Suprapubic skin (tissue), 4 donors: ENCODE measurements around the gene PGC. TPM values are rescaled to one million over a fixed set of nuclear protein-coding genes. Genes with fewer than 3 reads are reported as not detected.

ENCODE experiments used
- DNase-seq, 2 donors: peaks; one replicate each; pipeline ENCODE4 v3.0.0-alpha.2; 2019; ENCODE audit warnings: low spot score in 2 of 2
- H3K27ac ChIP-seq: fragments of 200-600 bp; sonication (generic); one replicate; pipeline ENCODE4 v1.5.1; 2019
- H3K27me3 ChIP-seq: fragments of 200-600 bp; sonication (generic); one replicate; pipeline ENCODE4 v1.5.1; 2019
- H3K36me3 ChIP-seq: fragments of 200-600 bp; sonication (generic); one replicate; pipeline ENCODE4 v1.5.1; 2019
- H3K4me1 ChIP-seq: fragments of 200-600 bp; sonication (generic); one replicate; pipeline ENCODE4 v1.5.1; 2019
- H3K4me3 ChIP-seq: fragments of 200-600 bp; sonication (generic); one replicate; pipeline ENCODE4 v1.5.1; 2019; ENCODE audit warnings: mild to moderate bottlenecking
- H3K9me3 ChIP-seq: fragments of 200-600 bp; sonication (generic); one replicate; pipeline ENCODE4 v1.5.1; 2019
- CTCF ChIP-seq, 2 donors: fragments of 200-600 bp in 1 of 2; fragments of 450-650 bp in 1 of 2; sonication (generic) in 1 of 2; IDR thresholded peaks; one replicate each; pipeline ENCODE4 v1.5.1; 2016 to 2019; ENCODE audit warnings: antibody characterized with exemption in 2 of 2, mild to moderate bottlenecking in 1 of 2, moderate library complexity in 1 of 2
- EP300 ChIP-seq: sonication (generic); formaldehyde crosslinking; IDR thresholded peaks from one replicate; pipeline ENCODE4 v1.6.1; 2017; ENCODE audit warnings: antibody characterized with exemption
- POLR2A ChIP-seq, 2 donors: fragments of 450-650 bp; IDR thresholded peaks; one replicate each; pipeline ENCODE4 v1.6.1; 2017; ENCODE audit warnings: antibody characterized with exemption in 2 of 2, mild to moderate bottlenecking in 2 of 2, moderate library complexity in 2 of 2
- POLR2AphosphoS5 ChIP-seq, 3 donors: sonication (generic); formaldehyde crosslinking; IDR thresholded peaks; one replicate each; pipeline ENCODE4 v1.6.1; 2017; ENCODE audit warnings: antibody characterized with exemption in 3 of 3
- WGBS: methylation state at CpG from one replicate; pipeline ENCODE4 v1.1.5; 2018; 5-methylcytosine and 5-hydroxymethylcytosine counted together
- total RNA-seq, 4 donors: library from RNA; depleted of rRNA; stranded (reverse); fragments of >200 nt; gene quantifications; one replicate each; pipeline ENCODE4 v1.1.0, GENCODE V29; 2016

The PGC gene
- total RNA-seq, 4 donors from 2014 or later = not detected

DNA sequence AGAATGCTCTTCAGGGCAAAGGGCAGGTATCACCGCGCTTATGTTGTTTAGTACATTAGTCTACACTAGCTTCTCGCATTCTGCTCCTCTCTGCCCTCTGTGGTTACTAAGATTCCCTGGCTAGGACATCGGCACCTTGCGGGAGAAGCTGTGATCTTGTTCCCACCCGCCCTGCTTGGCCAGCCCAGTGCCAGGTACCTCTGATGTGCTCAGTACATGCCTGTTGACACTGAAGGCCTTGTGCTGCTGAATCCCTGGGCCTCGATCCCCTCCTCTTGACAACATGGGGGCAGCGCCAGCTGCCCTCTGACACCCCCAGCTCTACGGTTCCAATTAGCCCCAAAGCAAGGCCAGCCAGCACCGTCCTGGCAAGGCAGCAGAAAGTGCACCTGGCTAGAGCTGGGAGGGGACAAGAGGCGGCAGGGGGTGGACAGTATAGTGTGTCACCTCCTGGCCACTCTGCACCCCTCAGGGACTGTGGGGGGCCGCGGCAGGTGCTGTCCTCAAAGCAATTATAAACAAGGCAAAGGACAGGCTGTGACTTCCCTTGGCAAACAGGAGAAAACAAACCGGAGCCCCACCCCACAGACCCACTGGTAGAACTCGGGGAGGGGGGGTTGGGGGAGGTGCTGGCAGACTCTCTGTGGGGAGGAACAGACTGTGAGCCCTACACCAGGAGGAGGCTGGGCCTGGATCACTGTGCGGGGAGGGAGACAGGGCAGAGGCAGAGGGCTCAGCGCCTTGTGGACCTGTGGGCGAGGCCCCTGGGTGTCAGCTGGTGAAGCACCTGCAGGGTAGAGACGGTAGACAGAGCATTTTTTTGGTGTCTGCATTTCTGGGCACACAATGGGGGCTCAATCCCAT is 18.9 kb downstream of the PGC start:
- DNase-seq = peak in 1 of 2 donors; percentile 66
- H3K27ac ChIP-seq = peak overlapping the region; percentile 54
- WGBS = 64% methylated on average over 14 of the region's 19 CpGs
- no peak for TF ChIP-seq CTCF (IDR thresholded peaks at IDR 0.05)
- no peak for TF ChIP-seq POLR2A (IDR thresholded peaks at IDR 0.05)
- H3K4me3 ChIP-seq = no peak overlapping the region
- H3K9me3 ChIP-seq = no peaks in the 10 kb centered on the region
- H3K36me3 ChIP-seq = no peaks in the 10 kb centered on the region
- H3K27me3 ChIP-seq = no peaks in the 10 kb centered on the region
- H3K4me1 ChIP-seq = peaks cover 75% of the 10 kb centered on the region

DNA sequence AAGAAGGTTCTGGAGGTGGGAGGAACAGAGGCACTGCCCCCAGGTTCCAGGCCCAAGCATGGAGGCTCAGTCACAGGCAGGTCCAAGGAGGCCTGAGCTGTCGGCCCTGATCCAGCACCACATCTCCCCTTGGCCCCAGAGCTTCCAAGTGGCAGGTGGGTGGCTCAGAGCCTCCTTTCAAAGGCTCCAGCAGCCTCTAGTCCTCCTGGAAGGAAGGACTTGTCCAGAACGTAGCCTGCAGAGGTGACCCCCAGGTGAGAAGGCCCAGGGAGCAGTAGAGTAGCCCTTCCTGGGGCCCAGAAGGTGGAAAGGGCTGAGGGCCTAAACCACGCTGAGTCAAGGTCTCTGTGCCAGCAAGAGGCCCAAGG is 19.5 kb downstream of the PGC start:
- Histone ChIP-seq H3K36me3 (no peaks in the 10 kb centered on the region), H3K27ac (peak overlapping the region; percentile 54), H3K4me1 (peaks cover 75% of the 10 kb centered on the region), H3K4me3 (no peak overlapping the region), H3K27me3 (no peaks in the 10 kb centered on the region), H3K9me3 (no peaks in the 10 kb centered on the region)
- no peak for DNase-seq
- no peak for TF ChIP-seq POLR2A (IDR thresholded peaks at IDR 0.05)
- TF ChIP-seq CTCF (IDR thresholded peaks at IDR 0.05) = no peak
- TF ChIP-seq POLR2AphosphoS5 (IDR thresholded peaks at IDR 0.05) = no peak
- TF ChIP-seq EP300 = no peak
- no CpG with 5 or more reads among the region's 3 CpGs for WGBS

- DNase-seq = no peak
- H3K27me3 ChIP-seq = no peaks in the 10 kb centered on the region
- no peaks in the 10 kb centered on the region for H3K9me3 ChIP-seq
- 67% methylated on average over 7 of the region's 7 CpGs for WGBS
- no peak overlapping the region for H3K27ac ChIP-seq
- no peak for TF ChIP-seq EP300
- no peak for TF ChIP-seq POLR2A (IDR thresholded peaks at IDR 0.05)
- TF ChIP-seq CTCF (IDR thresholded peaks at IDR 0.05) = no peak
- no peak for TF ChIP-seq POLR2AphosphoS5 (IDR thresholded peaks at IDR 0.05)
- H3K36me3 ChIP-seq = no peaks in the 10 kb centered on the region
- H3K4me3 ChIP-seq = no peak overlapping the region
- H3K4me1 ChIP-seq = peaks cover 70% of the 10 kb centered on the region
Observed at GRCh38 chr6:41726876-41727275, 20.3 kb downstream of the PGC start.

DNA sequence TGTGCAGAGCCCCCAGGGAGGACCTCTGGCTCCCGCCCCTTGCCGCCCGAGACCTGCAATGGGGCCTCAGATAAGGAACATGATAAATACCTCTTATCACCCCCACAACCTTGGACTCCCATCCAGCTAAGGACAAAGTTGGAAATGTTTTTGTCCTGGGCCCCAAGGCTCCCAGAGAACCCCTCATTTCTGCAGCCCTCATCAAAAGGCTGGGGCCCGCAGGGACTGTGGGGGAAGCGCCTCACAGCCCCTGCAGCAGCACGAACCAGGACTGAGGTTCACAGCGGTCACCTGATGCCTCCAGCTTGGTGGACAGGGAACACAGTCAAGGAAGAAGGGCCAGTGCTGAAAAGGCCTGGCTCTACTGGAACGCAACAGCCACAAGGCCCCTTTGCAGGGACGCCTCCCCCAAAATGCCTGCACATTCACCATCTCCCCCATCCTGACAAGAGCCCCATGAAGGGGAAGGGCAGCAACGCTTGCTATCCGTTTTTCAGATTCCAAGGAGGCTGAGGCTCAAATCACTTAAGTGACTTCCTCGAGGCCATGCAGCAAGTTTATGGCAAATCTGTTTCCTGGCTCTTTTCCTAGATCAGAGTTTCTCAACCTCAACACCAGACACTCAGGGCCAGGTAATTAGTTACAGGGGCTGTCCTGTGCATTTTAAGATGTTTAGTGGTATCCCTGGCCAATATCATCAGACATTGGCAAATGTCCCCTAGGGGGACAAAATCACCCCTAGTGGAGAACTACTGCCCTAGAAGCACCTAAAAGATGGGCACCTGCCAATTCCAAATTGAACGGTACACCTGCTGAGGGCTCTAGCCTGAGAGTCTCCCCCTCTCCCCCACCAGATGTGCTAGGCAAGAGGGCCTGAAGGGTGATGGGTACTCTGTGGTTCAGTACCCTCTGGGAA is 22.4 kb downstream of the PGC start:
- Histone ChIP-seq H3K4me3 (no peak overlapping the region), H3K36me3 (no peaks in the 10 kb centered on the region), H3K4me1 (peaks cover 51% of the 10 kb centered on the region), H3K27ac (no peak overlapping the region), H3K9me3 (no peaks in the 10 kb centered on the region), H3K27me3 (no peaks in the 10 kb centered on the region)
- DNase-seq = no peak
- TF ChIP-seq POLR2A (IDR thresholded peaks at IDR 0.05) (no peak), POLR2AphosphoS5 (IDR thresholded peaks at IDR 0.05) (no peak), CTCF (IDR thresholded peaks at IDR 0.05) (no peak), EP300 (no peak)
- 66% methylated on average over 9 of the region's 13 CpGs for WGBS

- TF ChIP-seq CTCF (IDR thresholded peaks at IDR 0.05) (no peak), EP300 (no peak), POLR2A (IDR thresholded peaks at IDR 0.05) (no peak), POLR2AphosphoS5 (IDR thresholded peaks at IDR 0.05) (no peak)
- Histone ChIP-seq H3K36me3 (no peaks in the 10 kb centered on the region), H3K9me3 (no peaks in the 10 kb centered on the region), H3K27me3 (no peaks in the 10 kb centered on the region), H3K4me3 (no peak overlapping the region), H3K4me1 (peaks cover 51% of the 10 kb centered on the region), H3K27ac (no peak overlapping the region)
- DNase-seq = no peak
- WGBS = 80% methylated on average over 7 of the region's 7 CpGs
Observed at GRCh38 chr6:41724228-41724580, 23.0 kb downstream of the PGC start.
